ENCODE results near the gene CFP. TPM values are rescaled to one million over a fixed set of nuclear protein-coding genes. Genes with fewer than 3 reads are reported as not detected.

CFP gene
- polyA plus RNA-seq, 1 donor from 2014 or later = 4.8 TPM

DNA sequence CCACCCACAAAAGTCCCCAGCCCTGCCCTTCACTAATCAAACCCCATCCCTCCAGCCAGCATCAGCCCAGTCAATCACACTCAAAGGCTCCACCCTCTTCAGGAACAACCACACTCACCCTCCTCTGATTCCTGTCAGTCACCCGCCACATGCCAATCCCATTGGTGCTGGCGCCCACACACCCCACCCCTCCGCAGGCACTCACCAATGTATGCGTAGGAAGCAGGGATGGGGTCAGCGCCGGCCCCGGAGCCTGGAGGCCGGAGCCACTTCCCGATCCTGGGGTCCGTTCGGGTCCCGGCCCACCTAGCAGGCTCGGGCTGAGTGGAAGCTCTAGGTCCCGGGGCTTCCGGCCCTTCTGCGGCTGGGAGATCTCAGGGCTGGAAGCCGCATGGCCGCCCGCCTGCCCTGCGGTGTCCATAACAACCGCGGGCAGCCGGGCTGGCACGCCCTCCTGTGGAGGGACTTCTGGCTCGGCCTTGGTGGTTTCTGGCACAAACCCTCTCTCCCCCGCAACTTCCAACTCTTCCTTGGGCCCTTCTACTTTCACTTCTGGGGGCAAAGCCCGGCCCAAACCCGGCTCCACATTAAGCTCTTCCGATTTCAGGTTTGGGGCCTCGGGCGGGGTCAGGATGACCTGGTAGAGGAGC is 7.9 kb upstream of the CFP start:
- Histone ChIP-seq H3K4me2 (ENCODE audit: low read length) (no peak overlapping the region), H4K20me1 (ENCODE audit: insufficient read depth) (no peaks in the 10 kb centered on the region), H3K27ac (ENCODE audit: low read length) (no peak overlapping the region), H3K9ac (ENCODE audit: low read length) (no peak overlapping the region), H3K36me3 (ENCODE audit: insufficient read depth, low read length) (no peaks in the 10 kb centered on the region), H3K4me3 (ENCODE audit: low read length) (no peak overlapping the region), H3K79me2 (replicated peaks; ENCODE audit: insufficient read depth, low read length) (no peaks in the 10 kb centered on the region), H2AFZ (ENCODE audit: low read depth, low read length) (no peak overlapping the region), H3K9me3 (ENCODE audit: low read length) (no peaks in the 10 kb centered on the region), H3F3A (ENCODE audit: insufficient read depth, low read length, poor library complexity, severe bottlenecking) (no peaks in the 10 kb centered on the region), H3K9me2 (ENCODE audit: insufficient read depth, low read length) (no peaks in the 10 kb centered on the region), H3K27me3 (ENCODE audit: insufficient read depth, low read depth, low read length) (no peaks in the 10 kb centered on the region)
- no peak for TF ChIP-seq RAD21 (conservative IDR thresholded peaks at IDR 0.05)
- TF ChIP-seq, protein P1, sequence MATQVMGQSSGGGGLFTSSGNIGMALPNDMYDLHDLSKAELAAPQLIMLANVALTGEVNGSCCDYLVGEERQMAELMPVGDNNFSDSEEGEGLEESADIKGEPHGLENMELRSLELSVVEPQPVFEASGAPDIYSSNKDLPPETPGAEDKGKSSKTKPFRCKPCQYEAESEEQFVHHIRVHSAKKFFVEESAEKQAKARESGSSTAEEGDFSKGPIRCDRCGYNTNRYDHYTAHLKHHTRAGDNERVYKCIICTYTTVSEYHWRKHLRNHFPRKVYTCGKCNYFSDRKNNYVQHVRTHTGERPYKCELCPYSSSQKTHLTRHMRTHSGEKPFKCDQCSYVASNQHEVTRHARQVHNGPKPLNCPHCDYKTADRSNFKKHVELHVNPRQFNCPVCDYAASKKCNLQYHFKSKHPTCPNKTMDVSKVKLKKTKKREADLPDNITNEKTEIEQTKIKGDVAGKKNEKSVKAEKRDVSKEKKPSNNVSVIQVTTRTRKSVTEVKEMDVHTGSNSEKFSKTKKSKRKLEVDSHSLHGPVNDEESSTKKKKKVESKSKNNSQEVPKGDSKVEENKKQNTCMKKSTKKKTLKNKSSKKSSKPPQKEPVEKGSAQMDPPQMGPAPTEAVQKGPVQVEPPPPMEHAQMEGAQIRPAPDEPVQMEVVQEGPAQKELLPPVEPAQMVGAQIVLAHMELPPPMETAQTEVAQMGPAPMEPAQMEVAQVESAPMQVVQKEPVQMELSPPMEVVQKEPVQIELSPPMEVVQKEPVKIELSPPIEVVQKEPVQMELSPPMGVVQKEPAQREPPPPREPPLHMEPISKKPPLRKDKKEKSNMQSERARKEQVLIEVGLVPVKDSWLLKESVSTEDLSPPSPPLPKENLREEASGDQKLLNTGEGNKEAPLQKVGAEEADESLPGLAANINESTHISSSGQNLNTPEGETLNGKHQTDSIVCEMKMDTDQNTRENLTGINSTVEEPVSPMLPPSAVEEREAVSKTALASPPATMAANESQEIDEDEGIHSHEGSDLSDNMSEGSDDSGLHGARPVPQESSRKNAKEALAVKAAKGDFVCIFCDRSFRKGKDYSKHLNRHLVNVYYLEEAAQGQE (IDR thresholded peaks at IDR 0.05; ENCODE audit: borderline replicate concordance) = no peak
- TF ChIP-seq TAF1 (IDR thresholded peaks at IDR 0.05; ENCODE audit: low read depth) = no peak
- no peak for TF ChIP-seq EP300 (conservative IDR thresholded peaks at IDR 0.05; ENCODE audit: poor library complexity, severe bottlenecking)
- no peak for TF ChIP-seq POLR2AphosphoS5 (IDR thresholded peaks at IDR 0.05)
- no peak for TF ChIP-seq SMC3 (conservative IDR thresholded peaks at IDR 0.05; ENCODE audit: poor library complexity)
- no peak for TF ChIP-seq EZH2 (IDR thresholded peaks at IDR 0.05; ENCODE audit: borderline replicate concordance, insufficient read depth, low read length, poor library complexity, severe bottlenecking)
- TF ChIP-seq, protein P2, sequence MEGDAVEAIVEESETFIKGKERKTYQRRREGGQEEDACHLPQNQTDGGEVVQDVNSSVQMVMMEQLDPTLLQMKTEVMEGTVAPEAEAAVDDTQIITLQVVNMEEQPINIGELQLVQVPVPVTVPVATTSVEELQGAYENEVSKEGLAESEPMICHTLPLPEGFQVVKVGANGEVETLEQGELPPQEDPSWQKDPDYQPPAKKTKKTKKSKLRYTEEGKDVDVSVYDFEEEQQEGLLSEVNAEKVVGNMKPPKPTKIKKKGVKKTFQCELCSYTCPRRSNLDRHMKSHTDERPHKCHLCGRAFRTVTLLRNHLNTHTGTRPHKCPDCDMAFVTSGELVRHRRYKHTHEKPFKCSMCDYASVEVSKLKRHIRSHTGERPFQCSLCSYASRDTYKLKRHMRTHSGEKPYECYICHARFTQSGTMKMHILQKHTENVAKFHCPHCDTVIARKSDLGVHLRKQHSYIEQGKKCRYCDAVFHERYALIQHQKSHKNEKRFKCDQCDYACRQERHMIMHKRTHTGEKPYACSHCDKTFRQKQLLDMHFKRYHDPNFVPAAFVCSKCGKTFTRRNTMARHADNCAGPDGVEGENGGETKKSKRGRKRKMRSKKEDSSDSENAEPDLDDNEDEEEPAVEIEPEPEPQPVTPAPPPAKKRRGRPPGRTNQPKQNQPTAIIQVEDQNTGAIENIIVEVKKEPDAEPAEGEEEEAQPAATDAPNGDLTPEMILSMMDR (IDR thresholded peaks at IDR 0.05; ENCODE audit: poor library complexity, severe bottlenecking) = no peak

DNA sequence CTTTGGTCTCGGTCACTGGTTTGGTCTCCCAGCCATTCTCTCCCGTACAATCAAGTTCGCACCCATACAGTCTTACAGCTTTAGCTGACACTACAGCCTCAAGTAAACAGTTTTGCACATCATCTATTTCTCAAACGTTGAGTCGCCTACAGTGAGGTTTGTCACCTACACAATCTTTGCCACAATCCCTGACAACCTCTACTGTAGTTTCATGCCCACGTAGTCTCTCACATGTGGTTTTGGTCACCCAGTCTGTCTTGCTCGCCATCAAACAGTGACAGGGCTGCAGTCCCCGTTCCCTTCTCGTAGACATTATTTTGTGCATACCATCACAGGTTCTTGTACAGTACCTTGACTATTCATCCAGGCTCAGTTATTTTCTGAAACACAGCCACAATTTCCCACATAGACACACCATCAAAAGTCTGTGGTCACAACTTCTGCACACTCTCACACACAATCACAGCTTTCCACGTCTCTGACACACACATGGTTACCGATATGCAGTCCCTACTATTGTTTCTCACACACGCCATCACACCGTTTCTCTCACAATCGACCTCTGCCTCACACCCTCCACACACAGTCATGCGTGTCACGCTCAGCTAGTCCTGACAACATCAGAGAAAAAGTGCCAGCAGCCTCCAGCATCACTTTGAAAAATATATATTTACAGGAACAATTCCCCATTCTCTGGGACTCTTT is 5.3 kb upstream of the CFP start:
- no peaks in the 10 kb centered on the region for H4K20me1 ChIP-seq (ENCODE audit: insufficient read depth)
- H3K36me3 ChIP-seq (ENCODE audit: insufficient read depth, low read length) = no peaks in the 10 kb centered on the region
- H3K79me2 ChIP-seq (replicated peaks; ENCODE audit: insufficient read depth, low read length) = no peaks in the 10 kb centered on the region
- H3K9me3 ChIP-seq (ENCODE audit: low read length) = no peaks in the 10 kb centered on the region
- no peaks in the 10 kb centered on the region for H3K27me3 ChIP-seq (ENCODE audit: insufficient read depth, low read depth, low read length)
- no peak overlapping the region for H3K9ac ChIP-seq (ENCODE audit: low read length)
- H3K27ac ChIP-seq (ENCODE audit: low read length) = no peak overlapping the region
- H3K4me2 ChIP-seq (ENCODE audit: low read length) = no peak overlapping the region
- TF ChIP-seq, protein P2 (IDR thresholded peaks at IDR 0.05; ENCODE audit: poor library complexity, severe bottlenecking) = no peak
- TF ChIP-seq SMC3 (conservative IDR thresholded peaks at IDR 0.05; ENCODE audit: poor library complexity) (no peak), RAD21 (conservative IDR thresholded peaks at IDR 0.05) (no peak), TAF1 (IDR thresholded peaks at IDR 0.05; ENCODE audit: low read depth) (no peak), MXI1 (conservative IDR thresholded peaks at IDR 0.05; ENCODE audit: poor library complexity, severe bottlenecking) (no peak), EP300 (conservative IDR thresholded peaks at IDR 0.05; ENCODE audit: poor library complexity, severe bottlenecking) (no peak), EZH2 (IDR thresholded peaks at IDR 0.05; ENCODE audit: borderline replicate concordance, insufficient read depth, low read length, poor library complexity, severe bottlenecking) (no peak)
- TF ChIP-seq, protein P1 (IDR thresholded peaks at IDR 0.05; ENCODE audit: borderline replicate concordance) = no peak
- no peaks in the 10 kb centered on the region for H3F3A ChIP-seq (ENCODE audit: insufficient read depth, low read length, poor library complexity, severe bottlenecking)
- H3K4me3 ChIP-seq (ENCODE audit: low read length) = no peak overlapping the region
- H3K9me2 ChIP-seq (ENCODE audit: insufficient read depth, low read length) = no peaks in the 10 kb centered on the region
- no peak overlapping the region for H2AFZ ChIP-seq (ENCODE audit: low read depth, low read length)
